ENCODE results near the gene CSRNP3.

CSRNP3 gene

DNA sequence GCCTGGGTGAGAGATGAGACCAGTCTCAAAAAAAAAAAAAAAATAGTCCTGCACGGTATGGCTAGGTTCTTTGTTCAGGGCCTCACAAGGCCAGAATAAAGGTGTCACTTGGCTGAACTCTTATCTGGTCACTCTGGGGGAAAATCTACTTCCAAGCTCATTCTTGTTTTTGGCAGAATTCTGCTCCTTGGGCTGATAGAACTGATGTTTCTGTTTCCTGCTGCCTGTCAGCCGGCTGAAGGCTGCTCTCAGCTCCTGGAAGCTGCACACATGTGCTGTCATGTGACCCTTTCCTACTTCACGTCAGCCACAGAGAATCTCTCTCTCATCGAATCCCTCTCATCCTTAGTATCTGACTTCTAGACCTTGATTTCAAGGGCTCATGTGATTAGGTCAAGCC lies 10.4 kb downstream of the CSRNP3 start:
- TF ChIP-seq, protein P1, sequence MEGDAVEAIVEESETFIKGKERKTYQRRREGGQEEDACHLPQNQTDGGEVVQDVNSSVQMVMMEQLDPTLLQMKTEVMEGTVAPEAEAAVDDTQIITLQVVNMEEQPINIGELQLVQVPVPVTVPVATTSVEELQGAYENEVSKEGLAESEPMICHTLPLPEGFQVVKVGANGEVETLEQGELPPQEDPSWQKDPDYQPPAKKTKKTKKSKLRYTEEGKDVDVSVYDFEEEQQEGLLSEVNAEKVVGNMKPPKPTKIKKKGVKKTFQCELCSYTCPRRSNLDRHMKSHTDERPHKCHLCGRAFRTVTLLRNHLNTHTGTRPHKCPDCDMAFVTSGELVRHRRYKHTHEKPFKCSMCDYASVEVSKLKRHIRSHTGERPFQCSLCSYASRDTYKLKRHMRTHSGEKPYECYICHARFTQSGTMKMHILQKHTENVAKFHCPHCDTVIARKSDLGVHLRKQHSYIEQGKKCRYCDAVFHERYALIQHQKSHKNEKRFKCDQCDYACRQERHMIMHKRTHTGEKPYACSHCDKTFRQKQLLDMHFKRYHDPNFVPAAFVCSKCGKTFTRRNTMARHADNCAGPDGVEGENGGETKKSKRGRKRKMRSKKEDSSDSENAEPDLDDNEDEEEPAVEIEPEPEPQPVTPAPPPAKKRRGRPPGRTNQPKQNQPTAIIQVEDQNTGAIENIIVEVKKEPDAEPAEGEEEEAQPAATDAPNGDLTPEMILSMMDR (IDR thresholded peaks at IDR 0.05; ENCODE audit: insufficient read depth, low read length, poor library complexity, severe bottlenecking): no peak
- H3K27me3 ChIP-seq (replicated peaks; ENCODE audit: control insufficient read depth, insufficient read depth, low read length): no peaks in the 10 kb centered on the region
- no peak overlapping the region for H3K4me3 ChIP-seq (replicated peaks; ENCODE audit: low read depth, low read length)
- no peaks in the 10 kb centered on the region for H3K36me3 ChIP-seq (ENCODE audit: control insufficient read depth, insufficient read depth, low read length)
- no peak for DNase-seq (ENCODE audit: extremely low read depth, insufficient read length)

DNA sequence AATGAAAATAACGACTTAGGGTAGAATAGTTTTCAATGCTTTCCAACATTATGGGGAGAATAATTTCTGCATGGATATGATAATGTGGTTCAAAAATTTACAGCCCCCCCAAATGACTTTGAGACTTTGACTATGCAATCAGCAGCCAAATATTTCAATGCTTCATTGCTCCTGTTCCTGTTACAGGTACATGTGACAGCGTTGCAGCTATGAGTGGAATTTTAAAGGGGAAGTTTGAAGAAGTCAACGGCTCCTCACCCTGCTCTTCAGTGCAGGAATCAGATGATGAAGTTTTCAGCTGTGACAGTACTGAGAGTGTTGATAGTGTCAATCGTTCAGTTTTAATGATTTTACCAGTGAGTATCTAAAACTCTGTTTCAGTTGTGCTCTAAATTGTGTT lies 25.1 kb downstream of the CSRNP3 start:
- no peaks in the 10 kb centered on the region for H3K27me3 ChIP-seq (replicated peaks; ENCODE audit: control insufficient read depth, insufficient read depth, low read length)
- TF ChIP-seq, protein P1 (IDR thresholded peaks at IDR 0.05; ENCODE audit: insufficient read depth, low read length, poor library complexity, severe bottlenecking): no peak
- no peak for DNase-seq (ENCODE audit: extremely low read depth, insufficient read length)
- H3K4me3 ChIP-seq (replicated peaks; ENCODE audit: low read depth, low read length): no peak overlapping the region
- H3K36me3 ChIP-seq (ENCODE audit: control insufficient read depth, insufficient read depth, low read length): no peaks in the 10 kb centered on the region

DNA sequence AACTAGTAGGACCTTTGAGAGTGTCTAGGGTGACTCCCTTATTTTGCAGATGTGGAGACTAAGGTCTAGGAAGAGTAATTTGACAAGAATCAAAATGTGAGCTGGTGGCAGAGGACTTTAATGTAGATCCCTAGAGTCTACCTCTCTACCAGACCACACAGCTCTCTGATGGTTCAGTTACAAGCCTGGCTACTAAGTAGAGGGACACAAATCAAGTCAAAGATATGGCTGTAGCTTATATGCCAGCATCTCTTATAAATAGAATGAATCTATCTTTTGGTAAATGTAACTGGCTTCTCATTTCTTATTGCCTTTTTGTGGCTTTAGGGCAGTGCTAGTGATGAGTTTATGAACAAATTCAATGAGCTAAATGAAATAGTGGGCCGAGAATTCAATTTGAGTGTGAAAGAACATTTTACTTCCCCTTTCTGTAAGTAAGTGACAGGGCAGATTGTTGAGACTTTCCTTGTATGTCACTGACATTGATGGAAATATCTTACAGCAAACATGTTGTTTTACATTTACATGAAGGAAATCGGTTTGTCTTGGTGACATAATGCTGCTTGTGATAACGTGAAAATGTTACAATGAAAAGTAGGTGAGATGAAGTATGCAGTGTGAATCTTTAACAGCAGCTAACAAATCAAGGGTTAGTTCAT lies 28.3 kb downstream of the CSRNP3 start:
- DNase-seq (ENCODE audit: extremely low read depth, insufficient read length): no peak
- H3K27me3 ChIP-seq (replicated peaks; ENCODE audit: control insufficient read depth, insufficient read depth, low read length): no peaks in the 10 kb centered on the region
- H3K36me3 ChIP-seq (ENCODE audit: control insufficient read depth, insufficient read depth, low read length): no peaks in the 10 kb centered on the region
- no peak overlapping the region for H3K4me3 ChIP-seq (replicated peaks; ENCODE audit: low read depth, low read length)
- TF ChIP-seq, protein P1 (IDR thresholded peaks at IDR 0.05; ENCODE audit: insufficient read depth, low read length, poor library complexity, severe bottlenecking): no peak

DNA sequence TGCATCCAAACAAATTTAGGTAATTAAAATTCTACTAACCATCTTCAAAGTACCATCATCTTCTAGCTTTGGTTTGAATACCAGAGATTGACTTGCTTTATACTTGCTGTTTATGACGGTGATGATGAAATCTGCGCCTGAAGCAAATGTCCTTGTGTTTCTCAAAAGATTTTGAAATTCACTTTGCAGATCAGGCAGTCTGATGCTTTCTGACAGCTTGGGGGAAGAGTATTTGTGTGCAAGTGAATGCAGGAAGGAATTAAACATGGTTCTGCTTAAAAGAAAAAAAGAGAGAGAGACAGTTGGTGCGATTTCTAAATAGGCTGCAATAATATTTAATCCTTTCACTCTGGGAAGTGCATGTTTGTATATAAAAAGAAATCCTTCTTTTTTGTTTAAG lies 29.6 kb downstream of the CSRNP3 start:
- no peak overlapping the region for H3K4me3 ChIP-seq (replicated peaks; ENCODE audit: low read depth, low read length)
- no peaks in the 10 kb centered on the region for H3K27me3 ChIP-seq (replicated peaks; ENCODE audit: control insufficient read depth, insufficient read depth, low read length)
- no peaks in the 10 kb centered on the region for H3K36me3 ChIP-seq (ENCODE audit: control insufficient read depth, insufficient read depth, low read length)
- TF ChIP-seq, protein P1 (IDR thresholded peaks at IDR 0.05; ENCODE audit: insufficient read depth, low read length, poor library complexity, severe bottlenecking): no peak
- DNase-seq (ENCODE audit: extremely low read depth, insufficient read length): no peak

DNA sequence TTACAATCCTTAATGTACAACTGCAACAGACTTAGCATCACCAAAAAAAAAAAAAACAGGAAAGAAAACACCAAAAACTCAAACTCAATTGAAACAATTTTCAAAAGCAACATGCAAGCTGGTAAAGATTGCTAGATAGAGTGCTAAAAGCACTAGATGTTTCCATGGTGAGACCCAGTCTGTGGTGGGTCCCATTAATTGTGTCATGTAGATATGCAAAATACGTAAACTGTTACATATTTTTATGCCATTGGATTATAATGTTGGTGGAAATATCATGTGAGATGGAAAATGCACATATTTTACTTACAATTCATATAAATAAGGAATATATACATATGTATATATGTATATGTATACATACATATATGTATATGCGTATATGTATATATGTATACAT lies 30.5 kb downstream of the CSRNP3 start:
- Histone ChIP-seq H3K27me3 (replicated peaks; ENCODE audit: control insufficient read depth, insufficient read depth, low read length) (no peaks in the 10 kb centered on the region), H3K4me3 (replicated peaks; ENCODE audit: low read depth, low read length) (no peak overlapping the region), H3K36me3 (ENCODE audit: control insufficient read depth, insufficient read depth, low read length) (no peaks in the 10 kb centered on the region)
- DNase-seq (ENCODE audit: extremely low read depth, insufficient read length): no peak
- TF ChIP-seq, protein P1 (IDR thresholded peaks at IDR 0.05; ENCODE audit: insufficient read depth, low read length, poor library complexity, severe bottlenecking): no peak

DNA sequence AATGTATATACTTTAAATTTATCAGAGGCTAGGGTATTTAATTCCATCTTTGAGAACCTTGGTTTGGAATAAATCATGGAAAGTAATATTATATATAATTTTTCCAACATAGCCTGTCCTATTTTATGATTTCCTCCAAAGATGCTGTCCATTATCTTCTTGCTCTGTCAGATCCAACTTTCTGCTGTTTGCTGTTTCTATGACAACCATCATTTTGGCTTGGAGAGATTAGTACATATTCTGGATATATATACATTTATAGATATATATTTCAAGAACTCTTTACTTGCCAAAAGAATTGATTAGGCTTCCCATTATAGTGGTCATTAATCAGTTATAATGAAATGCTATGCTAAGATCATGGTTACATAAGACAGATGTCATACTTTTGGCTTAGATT lies 31.3 kb downstream of the CSRNP3 start:
- TF ChIP-seq, protein P1 (IDR thresholded peaks at IDR 0.05; ENCODE audit: insufficient read depth, low read length, poor library complexity, severe bottlenecking): no peak
- Histone ChIP-seq H3K27me3 (replicated peaks; ENCODE audit: control insufficient read depth, insufficient read depth, low read length) (no peaks in the 10 kb centered on the region), H3K4me3 (replicated peaks; ENCODE audit: low read depth, low read length) (no peak overlapping the region), H3K36me3 (ENCODE audit: control insufficient read depth, insufficient read depth, low read length) (no peaks in the 10 kb centered on the region)
- no peak for DNase-seq (ENCODE audit: extremely low read depth, insufficient read length)
